Hindlimb muscle (tissue), 1 donor: ENCODE measurements around the gene MFSD8. TPM values are rescaled to one million over a fixed set of nuclear protein-coding genes. Genes with fewer than 3 reads are reported as not detected.
"Not testable (repeated sequence)": the region's sequence is repeated elsewhere in the genome, so short reads cannot be mapped to it uniquely, and the experiment has no call there.

Source experiments
- DNase-seq: peaks from one replicate; pipeline ENCODE4 v3.0.0-alpha.2; 2013
- polyA plus RNA-seq: library from polyadenylated mRNA; unstranded; fragments of 120-200 nt; gene quantifications from one replicate; pipeline ENCODE4 v1.2.1, GENCODE V29; 2013; ENCODE audit not compliant: insufficient read length

Gene MFSD8, protein sequence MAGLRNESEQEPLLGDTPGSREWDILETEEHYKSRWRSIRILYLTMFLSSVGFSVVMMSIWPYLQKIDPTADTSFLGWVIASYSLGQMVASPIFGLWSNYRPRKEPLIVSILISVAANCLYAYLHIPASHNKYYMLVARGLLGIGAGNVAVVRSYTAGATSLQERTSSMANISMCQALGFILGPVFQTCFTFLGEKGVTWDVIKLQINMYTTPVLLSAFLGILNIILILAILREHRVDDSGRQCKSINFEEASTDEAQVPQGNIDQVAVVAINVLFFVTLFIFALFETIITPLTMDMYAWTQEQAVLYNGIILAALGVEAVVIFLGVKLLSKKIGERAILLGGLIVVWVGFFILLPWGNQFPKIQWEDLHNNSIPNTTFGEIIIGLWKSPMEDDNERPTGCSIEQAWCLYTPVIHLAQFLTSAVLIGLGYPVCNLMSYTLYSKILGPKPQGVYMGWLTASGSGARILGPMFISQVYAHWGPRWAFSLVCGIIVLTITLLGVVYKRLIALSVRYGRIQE
- polyA plus RNA-seq, result 17.3 TPM

DNA sequence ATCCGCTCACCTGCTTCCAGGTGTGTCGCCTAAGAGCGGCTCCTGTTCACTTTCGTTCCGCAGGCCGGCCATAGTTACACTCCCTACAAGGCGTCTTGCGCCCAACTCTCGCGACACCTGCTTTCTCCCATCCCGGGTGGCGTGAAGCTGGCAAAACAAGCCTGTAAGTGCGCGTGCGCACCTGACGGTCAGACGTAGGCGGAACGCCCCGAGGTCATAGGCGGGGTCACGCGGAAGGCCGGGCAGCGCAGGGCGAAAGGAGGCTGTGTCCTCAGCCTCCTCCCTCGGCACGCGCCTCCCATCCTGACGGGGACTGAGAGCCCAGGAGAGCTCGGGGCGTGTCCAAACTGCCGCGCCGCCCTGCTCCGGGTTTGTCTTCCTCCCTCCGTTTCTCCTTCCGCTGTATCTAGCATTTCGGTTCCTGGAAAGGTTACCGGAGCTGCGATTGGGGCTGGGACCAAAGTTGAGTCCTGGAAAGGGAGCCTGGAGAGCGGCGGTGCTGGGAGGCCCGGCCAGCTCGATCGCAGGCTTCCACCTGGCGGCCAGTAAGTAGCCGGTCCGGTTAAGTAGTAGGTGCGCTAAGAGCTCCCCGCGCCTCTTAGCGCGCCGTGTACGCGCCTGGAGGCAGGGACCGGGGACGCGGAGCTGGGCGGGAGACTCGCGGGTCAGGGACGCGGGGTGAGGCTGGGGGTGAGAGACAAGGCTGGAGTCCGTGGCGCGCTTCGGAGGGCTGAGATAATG lies at the start of gene MFSD8, which contains the start of gene ABHD18:
TSS of gene MFSD8 (minus strand) at position 112 of the 741 bp plus-strand sequence. CDS start at position 72, 40 bp downstream.
TSS of gene ABHD18 (plus strand) at position 345 of the 741 bp plus-strand sequence. CDS start 17,550 bp downstream, outside the sequence.
- peak; percentile 97 for DNase-seq

- no peak for DNase-seq
These were observed 44.5 kb upstream of the MFSD8 start for GRCh38 chr4:128009428-128009827.

DNA sequence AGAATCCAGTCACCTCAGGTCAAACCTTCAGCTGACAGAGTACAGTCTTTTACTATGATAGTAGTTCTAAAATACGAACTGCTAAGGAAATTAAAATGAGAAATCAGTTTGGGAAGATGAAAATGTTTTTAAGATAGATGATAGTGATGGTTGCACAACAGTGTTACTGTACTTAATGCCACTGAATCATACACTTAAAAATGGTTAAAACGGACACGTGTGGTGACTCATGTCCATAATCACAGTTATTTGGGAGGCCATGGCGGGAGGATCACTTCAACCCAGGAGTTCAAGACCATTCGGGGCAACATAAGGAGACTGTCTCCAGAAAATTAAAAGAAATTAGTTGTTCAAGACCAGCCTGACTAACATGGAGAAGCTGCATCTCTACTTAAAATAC lies 41.6 kb upstream of the MFSD8 start:
- DNase-seq, result no peak

- no peak for DNase-seq
These were observed 32.8 kb upstream of the MFSD8 start for GRCh38 chr4:127997534-127998388.

- DNase-seq, result not testable (repeated sequence)
These were observed 31.5 kb upstream of the MFSD8 start for GRCh38 chr4:127996521-127996920.

- no peak for DNase-seq
These were observed 30.8 kb upstream of the MFSD8 start for GRCh38 chr4:127995776-127996175.

DNA sequence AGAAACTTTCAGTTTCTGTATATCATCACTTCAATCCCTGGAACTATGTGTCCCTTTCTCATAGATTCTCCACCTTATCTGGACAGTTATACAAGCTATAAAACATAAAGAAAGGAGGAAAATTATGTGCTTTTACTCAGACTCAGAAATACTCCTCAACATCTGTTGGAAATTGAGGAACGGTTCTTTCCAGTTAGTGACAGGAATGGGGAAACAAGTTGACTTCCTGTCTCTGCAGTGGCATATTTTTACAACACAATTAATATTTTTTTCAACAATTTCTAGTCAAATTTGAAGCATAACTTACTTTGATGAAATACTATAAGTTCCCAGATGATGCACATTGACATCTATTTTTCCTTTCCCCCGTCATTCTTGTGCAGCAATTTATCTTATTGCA lies 28.2 kb upstream of the MFSD8 start:
- DNase-seq, result no peak

DNA sequence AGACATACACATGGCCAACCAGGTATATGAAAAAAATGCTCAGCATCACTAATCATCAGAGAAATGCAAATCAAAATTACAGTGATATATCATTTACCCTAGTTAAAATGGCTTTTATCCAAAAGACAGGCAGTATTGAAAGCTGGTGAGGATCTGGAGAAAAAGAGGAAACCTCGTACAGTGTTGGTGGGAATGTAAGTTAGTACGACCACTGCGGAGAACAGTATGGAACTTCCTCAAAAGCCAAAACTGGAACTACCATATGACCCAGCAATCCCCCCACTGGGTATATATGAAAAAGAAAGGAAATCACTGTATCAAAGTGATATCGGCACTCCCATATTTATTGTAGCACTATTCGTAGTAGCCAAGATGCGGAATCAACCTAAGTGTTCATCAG lies 23.7 kb upstream of the MFSD8 start:
- DNase-seq, result no peak

DNA sequence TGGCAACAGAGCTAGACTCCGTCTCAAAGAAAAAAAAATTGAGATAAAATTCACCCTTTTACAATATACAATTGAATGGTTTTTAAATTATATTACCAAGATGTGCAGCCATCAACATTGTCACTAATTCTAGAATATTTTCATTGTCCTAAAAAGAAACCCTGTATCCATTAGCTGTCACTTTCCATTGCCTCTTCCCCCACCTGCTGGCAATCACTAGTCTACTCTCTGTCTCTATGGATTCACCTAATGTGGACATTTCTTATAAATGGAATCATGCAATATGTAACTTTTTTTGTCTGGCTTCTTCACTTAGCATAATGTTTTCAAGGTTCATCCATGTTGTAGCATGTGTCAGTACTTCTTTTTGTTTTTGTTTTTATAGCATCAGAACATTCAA lies 21.0 kb upstream of the MFSD8 start:
- DNase-seq, result no peak

- DNase-seq, result no peak
These were observed 17.5 kb upstream of the MFSD8 start for GRCh38 chr4:127982445-127982844.

- no peak for DNase-seq
These were observed 14.0 kb upstream of the MFSD8 start for GRCh38 chr4:127978930-127979329.

DNA sequence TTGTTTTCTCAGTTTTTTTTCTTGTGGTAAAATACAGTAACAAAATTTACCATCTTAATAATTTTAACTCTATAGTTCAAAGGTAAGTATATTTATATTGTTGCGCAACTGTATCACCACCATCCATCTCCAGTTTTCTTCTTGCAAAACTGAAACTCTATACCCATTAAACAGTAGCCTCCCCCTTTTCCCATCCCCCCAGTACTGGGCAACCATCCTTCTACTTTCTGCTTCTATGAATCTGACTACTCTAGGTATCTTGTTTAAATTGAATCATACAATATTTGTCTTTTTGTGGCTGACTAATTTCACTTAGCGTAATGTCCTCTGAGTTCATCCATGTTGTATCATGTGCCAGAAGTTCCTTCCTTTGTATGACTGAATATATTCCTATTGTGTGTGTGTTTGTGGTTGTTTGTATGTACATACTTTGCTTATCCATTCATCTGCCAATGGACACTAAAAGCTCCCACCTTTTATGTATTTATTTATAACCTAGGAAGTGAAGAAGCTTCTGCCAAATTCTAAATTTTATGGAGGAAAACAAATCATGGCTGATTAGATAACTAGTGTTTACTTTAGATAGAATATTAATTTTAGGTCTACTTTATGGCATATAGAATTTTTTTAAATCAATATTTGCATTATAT lies 10.3 kb upstream of the MFSD8 start:
- no peak for DNase-seq

DNA sequence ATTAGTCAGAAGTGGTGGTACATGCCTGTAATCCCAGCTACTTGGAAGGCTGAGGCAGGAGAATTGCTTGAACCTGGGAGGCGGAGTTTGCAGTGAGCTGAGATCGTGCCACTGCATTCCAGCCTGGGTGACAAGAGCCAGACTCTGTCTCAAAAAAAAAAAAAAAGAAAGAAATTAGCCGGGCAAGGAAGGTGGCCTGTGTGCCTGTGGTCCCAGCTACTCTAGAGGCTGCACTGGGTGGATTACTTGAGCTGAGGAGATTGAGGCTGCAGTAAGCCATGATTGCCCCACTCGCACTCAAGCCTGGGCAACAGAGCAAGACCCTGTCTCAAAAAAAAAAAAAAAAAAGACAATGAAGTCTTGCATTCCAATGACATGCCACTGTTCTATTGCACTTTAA lies 6.0 kb upstream of the MFSD8 start:
- DNase-seq, result not testable (repeated sequence)

DNA sequence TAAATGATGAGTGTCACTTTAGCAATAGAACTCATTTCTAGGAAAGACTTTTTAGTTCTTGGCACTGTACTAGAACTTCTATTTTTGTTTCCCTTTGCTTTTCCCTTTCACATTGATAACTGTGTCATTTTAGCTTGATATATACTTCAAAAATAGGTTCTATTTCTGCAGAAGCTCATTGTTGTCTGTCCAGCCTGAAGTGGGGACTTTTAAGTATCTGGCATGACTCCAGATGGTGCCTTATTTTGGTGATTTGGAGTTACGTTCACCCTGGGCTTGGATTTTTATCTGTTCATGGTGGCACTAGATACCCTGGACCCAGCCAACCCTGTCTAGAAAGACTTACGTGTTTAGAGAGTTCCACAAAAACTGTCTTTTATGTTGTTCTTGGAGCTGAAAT lies 3.6 kb upstream of the MFSD8 start:
- no peak for DNase-seq

GRCh38 chr4:127967141-127967775 lies 2.3 kb upstream of the MFSD8 start:
- no peak for DNase-seq

- no peak for DNase-seq
These were observed 816 bp upstream of the MFSD8 start for GRCh38 chr4:127965803-127966175.

GRCh38 chr4:127964426-127965061 lies 429 bp downstream of the MFSD8 start:
- DNase-seq, result not testable (repeated sequence)

DNA sequence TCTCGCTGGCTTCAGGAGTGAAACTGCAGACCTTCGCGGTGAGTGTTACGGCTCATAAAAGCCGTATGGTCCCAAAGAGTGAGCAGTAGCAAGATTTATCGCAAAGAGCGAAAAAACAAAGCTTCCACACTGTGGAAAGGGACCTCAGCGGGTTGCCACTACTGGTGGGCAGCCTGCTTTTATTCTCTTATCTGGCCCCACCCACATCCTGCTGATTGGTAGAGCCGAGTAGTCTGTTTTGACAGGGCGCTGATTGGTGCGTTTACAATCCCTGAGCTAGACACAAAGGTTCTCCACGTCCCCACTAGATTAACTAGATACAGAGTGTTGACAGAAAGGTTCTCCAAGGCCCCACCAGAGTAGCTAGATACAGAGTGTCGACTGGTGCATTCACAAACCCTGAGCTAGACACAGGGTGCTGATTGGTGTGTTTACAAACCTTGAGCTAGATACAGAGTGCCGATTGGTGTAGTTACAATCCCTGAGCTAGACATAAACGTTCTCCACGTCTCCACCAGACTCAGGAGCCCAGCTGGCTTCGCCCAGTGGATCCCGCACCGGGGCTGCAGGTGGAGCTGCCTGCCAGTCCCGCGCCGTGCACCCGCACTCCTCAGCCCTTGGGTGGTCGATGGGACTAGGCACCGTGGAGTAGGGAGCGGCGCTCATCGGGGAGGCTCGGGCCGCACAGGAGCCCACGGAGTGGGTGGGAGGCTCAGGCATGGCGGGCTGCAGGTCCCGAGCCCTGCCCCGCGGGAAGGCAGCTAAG lies 1.2 kb downstream of the MFSD8 start:
- DNase-seq, result not testable (repeated sequence)

GRCh38 chr4:127959794-127960193 lies 5.2 kb downstream of the MFSD8 start:
- DNase-seq, result no peak

DNA sequence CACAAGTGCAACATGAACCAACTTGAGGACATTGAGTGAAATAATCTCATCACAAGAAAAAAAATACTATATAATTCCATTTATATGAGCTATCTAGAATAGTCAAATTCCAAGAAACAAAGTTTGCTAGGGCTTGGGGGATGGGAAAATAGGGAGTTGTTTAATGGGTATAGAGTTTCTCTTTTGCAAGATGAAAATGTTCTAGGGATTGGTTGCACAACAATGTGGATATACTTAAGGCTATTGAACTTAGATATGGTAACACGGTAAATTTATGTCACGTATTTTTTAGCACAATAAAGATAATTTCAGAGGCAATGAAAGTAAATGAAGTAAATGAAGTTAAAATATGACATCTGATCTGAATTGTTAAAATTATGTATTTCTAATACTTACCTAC lies 7.9 kb downstream of the MFSD8 start:
- DNase-seq, result no peak
